DMS153 treated with DMSO at 0.1 percent for 48 hours (cell line): ENCODE measurements around the gene ZSWIM2.
"Not testable (repeated sequence)": the region's sequence is repeated elsewhere in the genome, so short reads cannot be mapped to it uniquely, and the experiment has no call there.

Experiments
- DNase-seq: peaks from one replicate; lab custom pipeline; 2025; ENCODE audit not compliant: unreplicated experiment; lab: John Stamatoyannopoulos, UW

Gene ZSWIM2, protein sequence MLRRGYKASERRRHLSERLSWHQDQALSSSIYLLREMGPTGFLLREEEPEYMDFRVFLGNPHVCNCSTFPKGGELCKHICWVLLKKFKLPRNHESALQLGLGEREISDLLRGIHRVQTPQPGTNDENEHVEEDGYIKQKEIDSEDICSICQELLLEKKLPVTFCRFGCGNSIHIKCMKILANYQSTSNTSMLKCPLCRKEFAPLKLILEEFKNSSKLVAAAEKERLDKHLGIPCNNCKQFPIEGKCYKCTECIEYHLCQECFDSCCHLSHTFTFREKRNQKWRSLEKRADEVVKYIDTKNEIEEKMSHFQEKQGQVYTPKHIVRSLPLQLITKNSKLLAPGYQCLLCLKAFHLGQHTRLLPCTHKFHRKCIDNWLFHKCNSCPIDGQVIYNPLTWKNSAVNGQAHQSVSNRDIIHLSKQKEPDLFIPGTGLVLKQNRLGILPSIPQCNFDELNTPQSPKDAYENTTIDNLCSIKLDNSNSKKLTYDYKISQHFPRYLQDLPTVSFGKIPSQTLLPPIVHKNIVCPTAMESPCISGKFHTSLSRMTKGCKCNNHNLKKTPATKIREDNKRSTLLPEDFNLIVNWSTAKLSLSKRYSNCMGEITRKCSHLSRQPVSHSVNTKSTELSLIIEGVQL

DNA sequence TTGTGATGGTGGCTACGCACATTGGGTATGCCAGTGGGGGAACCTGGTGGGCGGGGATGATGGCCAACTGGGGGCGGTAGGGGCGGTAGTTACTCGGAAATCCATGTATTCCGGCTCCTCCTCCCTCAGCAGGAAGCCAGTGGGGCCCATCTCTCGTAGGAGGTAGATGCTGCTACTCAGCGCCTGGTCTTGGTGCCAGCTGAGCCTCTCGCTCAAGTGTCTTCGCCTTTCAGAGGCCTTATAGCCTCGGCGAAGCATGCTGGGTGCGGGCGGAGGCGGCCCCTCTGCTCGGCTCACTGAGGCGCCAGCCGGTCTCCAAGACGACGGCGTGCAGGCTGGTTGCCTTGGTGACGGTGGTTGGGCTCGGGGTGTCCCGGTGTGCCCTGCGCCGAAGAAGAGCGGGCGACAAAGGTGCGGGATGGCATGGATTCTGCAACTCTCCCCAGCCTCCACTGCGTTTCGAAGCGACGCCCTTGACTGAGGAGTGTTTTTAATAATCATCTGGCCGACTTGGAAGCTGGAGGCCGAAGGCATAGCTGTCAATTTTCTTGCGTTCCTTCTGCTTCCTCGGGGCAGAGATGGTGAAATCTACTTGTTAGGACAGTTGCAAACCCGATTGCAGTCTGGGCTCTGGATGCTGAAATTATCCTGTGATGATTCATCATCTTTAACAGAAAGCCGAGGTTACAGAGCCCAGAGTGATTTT, at the start of gene ZSWIM2:
Gene ZSWIM2 (minus strand): TSS at position 298 of the 706 bp plus-strand sequence. CDS start 40 bp downstream, at position 258.
- peak; percentile 64 for DNase-seq

DNA sequence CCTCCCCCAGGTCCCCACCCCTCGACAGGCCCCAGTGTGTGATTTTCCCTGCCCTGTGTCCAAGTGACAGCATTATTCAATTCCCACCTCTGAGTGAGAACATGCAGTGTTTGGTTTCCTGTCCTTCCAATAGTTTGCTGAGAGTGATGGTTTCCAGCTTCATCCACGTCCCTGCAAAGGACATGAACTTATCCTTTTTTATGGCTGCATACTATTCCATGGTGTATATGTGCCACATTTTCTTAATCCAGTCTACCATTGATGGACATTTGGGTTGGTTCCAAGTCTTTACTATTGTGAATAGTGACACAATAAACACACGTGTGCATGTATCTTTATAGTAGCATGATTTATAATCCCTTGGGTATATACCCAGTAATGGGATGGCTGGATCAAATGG, 47.2 kb upstream of the ZSWIM2 start:
- not testable (repeated sequence) for DNase-seq

DNA sequence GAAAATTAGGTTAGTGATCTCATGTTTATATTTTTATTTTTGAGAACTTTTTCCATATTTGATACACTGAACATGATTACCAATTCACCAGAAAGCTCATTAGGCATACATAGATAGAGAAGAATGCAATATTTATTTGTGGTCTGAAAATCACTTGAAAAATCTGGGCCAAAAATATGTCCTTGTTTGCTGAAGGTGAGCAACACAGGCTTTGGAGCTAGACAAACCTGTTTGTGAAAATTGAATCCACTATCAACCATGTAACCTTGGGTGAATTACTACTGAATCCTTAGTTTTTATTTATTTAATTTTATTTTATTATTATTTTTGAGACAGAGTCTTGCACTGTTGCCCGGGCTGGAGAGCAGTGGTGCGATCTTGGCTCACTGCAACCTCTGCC, 46.5 kb upstream of the ZSWIM2 start:
- no peak for DNase-seq

DNA sequence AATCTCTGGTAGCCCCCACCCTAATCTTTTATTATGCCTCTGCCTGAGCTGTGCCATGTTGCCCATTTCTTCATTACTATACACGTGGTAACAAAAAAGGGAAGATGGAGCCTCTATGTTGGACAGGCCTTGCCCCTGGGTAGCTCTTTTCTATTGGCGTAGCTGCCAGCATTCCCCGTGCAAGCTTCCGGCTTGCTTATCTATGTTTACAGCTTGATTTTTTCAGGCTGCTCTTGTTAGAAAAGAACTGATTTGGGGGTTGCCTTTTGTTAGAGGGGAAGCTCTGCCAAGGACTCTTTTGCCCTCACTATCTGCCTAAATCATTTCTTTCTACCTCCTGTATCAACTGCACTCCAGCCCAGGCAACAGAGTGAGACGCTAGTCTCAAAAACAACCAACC, 45.5 kb upstream of the ZSWIM2 start:
- DNase-seq, result no peak

DNA sequence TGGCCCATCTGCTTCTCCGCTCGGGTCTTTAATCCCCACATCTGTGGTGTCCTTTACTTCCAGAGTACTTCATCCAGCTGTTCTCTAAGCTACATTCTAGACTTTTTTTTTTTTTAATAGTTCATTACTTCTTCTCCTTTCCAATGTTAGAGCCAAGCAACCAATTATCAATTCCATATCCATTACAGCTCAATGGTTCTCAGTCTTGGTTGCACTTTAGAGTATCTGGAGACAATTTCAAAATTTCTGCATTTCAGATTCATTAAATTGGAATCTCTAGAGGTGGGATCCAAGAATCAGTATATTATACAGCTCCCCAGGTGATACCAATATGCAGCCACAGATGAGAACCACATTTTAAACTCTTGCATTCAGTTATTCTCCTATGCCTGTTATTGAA, 43.9 kb upstream of the ZSWIM2 start:
- no peak for DNase-seq

DNA sequence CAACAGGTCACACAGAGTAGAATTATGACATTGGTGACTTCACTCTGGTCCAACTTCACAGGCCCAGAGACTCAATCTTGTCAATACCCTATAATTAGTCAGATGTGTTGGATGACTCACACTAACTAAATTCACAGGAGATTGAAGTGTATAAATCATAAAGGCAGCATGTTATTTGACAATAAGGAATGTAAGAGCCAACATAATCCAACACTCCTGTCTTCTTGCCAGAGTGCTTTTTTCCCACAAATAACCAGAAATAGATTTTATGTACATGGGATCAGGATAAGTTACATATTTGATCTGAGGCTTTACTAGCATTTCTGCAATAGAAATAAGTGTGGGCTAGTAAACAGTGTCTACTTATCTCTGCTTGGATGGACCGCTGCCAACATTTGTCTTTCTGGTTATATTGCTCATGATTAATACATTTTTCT, 42.2 kb upstream of the ZSWIM2 start:
- DNase-seq, result no peak

DNA sequence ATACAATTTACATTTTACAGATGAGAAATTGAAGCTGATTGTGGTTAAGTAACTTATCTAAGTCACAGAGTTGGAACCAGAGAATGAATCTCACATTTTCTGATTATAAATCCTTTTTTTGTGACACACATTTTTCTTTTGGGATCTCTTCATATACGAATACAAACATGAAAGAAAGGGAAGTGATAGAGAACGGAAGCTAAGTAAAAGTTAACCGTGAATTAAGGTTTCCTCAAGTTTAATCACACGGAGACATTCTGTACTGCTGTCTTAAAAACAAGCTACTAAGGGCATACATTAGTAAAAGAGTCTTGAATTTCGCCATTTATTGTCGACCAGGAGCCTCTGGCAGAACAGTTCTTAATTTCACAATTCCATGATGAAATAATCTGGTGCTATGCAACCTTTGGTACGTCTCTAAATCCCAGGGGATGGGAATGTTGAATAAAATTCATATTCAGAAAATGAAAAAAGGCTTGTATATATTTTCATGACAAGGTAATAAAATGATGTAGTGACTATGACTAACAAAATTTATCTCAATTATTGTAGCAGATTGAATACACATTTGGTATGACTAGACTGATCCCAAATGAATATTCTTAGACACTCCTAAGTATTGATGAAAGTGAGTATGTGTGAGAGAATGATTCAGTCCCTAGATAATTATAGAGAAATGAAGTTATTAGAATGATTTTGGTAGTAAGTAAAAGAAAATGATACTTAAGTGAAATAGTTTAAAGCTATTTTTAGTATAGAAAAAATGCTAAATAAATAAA, 40.3 kb upstream of the ZSWIM2 start:
- DNase-seq, result no peak

DNA sequence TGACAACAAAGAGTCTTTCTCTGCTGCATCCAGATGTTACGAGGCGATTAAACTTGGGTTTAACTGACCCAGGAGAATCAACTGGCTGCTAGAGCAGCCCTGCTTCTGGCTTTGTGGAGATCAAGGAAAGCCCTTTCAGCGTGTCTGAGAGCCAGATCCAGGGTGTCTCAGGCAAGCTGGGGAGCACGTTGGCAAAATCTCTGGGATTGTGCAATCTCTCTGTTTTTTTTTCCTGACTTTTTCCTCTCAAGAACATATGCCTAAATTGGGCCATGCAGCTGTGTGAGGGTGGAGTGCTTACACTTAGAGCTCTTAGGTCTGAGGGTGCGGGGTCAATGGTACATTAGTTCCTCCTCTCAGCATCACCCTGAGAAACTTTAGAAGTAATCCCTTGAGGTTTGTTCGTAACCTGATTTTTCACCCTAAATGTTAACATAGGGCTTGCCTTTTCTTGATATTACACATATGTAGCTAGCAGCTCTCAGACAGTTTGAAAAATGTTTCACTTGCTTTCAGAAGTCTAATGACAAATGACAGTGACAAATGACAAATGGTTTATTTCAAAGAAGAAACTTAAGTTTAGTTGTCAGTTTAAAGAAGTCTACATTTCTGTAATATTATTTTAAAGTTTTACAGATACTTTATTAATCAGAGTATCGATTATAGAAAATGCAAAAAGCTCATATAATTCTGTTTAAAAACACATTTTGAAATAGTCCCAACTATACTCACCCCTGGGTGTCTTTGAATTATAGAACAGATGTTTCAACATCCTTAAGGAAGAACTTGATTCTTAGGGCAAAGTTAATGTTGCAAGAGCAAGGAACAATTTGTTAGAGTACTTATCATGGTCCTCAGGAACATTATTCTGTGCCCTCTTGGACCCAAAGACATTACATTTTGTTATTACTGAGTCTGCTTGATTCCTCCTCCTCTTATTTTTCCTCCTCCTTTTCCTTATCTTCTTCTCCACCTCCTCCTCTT, 38.4 kb upstream of the ZSWIM2 start:
- DNase-seq, result no peak

DNA sequence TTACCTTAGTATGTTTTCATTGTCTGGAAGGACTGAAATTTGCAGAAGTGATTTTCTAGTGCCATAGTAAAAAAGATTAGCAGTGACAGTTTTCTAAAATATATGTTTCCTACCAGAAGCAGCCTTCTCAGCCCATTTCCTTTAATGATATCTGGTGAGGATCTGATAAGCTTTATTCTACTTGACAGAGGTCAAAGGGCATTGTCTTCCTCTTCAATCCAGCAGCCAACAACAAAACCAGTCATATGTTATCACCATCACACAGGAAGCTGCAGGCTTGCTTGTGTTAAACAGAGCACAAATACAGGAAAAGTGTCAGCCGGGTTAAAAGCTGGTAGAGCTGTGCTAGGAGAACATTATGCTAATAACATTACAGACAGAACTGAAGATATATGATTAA, 35.6 kb upstream of the ZSWIM2 start:
- DNase-seq, result no peak

DNA sequence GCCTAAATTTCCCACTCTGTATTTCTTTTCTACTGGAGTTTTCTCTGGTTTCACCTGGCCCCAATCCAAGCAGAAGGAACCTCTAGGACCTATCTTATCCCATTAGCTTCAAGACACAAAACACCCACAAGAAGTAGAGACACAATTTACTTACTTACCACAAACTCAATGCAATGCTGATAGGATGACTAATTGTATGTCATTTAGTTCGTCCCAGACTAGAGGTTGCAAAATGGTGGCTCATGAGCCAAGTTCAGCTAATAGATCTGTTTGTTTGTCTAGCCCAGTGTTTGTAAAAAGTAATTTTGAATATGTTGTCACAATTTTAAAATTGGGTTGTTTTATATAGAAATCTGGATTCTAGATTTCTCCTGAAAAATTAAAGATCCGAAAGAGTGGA, 34.7 kb upstream of the ZSWIM2 start:
- DNase-seq, result no peak

DNA sequence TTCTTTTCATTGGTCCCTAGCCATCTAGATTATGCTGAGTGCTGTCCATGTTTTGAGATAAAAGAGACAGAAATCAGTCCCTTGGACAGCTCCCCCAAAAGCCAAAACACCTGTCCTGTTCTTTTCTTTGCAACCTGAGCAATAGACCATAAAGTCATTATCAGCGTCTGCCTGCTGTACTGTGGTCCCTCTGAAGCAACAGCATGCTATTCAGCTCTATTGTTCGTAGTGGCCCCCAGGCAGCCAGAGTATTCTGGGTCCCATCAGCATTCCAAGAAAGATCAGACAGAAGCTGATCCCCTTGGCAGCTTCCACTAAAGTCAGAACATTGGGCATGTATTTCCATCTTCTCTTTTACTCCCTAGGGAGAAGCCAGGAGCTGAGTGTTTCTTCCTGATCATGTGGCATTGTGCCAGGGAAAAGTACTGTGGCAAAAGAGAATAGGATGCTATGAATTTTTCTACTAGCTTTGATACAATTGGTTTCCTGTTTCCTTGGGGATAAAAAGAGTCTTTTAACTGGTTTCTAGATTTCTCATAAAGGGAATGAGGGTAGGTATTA, 33.6 kb upstream of the ZSWIM2 start:
- no peak for DNase-seq

DNA sequence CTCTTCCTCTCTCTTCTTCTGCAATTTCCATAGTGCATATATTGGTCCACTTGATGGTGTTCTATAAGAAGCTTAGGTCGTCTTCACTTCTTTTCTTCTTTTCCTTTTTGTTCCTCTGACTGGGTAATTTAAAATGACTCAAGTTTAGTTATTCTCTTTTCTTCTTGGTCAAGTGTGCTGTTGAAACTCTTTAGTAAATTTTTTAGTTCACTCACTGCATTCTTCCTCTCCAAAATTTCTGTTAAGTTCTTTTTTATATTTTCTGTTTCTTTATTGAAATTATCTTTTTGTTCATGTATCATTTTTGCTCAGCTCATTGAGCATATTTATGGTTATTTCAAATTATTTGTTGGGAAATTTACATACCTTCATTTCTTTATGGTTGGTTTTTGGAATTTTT, 32.7 kb upstream of the ZSWIM2 start:
- DNase-seq, result no peak

DNA sequence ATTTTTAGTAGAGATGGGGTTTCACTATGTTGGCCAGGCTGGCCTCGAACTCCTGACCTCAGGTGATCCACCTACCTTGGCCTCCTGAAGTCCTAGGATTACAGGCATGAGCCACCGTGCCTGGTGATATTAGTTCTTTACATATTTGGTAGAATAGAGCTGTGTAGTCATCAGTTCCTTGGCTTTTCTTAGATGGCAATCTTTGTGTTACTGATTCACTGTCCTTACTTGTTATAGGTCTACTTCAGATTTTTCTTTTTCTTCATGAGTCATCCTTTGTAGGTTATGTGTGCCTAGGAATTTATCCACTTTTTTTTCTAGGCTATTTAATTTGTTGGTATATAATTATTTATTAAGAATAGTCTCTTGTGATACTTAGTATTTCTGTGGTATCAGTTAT, 30.3 kb upstream of the ZSWIM2 start:
- DNase-seq, result no peak

DNA sequence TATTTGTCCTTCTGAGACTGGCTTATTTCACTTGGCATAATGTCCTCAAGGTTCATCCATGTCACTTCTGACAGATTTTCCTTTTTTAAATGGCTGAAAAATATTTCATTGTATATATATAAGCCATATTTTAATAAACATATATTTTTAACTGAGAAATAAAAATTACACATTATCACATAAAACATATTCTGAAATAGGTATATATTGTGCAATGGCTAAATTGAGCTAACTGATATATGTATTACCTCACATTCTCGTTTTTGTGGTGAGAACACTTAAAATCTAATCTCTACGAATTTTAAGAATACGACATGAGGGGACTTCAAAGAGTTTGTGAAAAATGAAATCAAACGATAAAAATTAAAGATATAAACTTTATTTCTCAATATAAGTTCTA, 25.7 kb upstream of the ZSWIM2 start:
- DNase-seq, result no peak

DNA sequence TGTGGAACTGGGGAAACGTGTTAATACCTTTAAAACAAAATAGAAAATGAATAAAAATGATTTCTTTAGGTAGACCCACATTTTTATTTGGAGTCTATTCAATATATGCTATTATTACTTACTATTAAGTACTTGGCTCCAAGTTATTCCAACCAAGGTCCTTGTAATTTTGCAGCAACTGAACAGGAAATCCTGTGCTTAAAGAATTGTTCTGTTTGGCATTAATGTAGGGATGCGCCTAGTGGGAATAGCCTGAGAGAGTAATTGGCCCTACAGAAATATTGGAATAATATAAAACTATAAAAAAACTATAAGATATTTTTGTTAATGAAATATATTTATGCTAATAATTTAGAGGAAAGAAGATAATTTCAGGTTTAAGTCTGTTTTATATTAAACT, 22.9 kb upstream of the ZSWIM2 start:
- DNase-seq, result no peak

DNA sequence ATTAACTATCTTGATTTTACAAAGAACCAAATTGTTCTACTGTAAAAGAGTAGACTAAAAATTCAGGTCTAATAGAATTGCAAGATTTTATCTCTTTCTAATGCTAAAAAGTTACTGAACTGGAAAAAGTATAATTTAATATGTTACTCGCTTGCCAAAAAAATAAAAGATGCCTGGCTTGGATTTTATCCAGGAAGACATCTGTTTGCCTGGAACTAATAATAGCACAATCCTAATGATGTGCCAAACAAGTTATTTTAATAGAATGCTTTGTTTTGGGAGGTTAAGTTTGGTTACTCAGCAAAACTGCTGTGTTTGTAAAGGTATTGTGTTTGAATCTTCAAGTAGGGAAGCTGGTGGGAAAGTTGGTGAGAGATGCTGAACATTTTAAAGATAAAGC, 19.4 kb upstream of the ZSWIM2 start:
- DNase-seq, result no peak

DNA sequence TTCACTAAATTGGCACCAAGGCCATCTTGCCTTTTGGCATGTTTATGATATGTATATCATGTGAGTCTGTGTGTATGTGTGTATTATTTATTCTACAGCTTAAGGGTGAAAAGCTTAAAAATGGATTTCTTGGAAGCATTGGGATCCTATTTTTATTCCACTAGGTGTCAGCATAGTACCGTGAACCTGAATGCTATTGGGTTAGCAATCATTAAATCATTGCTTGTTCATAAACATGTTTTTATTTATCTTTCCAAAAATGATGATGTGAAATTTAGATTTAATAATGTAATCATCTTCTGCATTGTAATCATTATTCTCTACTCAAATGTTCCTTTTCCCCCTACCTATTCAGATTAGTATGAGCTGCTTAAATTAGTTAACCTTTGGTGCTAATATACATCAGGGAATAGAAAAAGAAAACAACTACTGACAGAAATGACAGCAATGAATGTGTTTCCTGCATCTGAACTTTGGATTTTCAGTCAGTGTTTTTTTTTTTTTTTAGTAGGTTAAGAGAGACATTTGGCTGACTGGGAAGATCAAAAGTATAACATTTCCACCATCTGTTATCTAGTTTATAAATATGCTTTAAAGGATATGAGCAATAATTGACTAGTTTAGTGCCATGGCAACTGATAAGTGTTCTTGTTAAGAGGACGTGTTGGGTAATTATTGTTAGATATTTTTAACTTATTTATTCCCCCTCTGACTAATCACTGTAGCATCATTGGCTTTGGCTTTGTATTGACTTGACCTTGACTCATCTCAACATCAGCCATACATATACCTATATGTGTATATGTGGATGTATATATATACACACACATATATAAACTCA, 14.1 kb upstream of the ZSWIM2 start:
- DNase-seq, result no peak

DNA sequence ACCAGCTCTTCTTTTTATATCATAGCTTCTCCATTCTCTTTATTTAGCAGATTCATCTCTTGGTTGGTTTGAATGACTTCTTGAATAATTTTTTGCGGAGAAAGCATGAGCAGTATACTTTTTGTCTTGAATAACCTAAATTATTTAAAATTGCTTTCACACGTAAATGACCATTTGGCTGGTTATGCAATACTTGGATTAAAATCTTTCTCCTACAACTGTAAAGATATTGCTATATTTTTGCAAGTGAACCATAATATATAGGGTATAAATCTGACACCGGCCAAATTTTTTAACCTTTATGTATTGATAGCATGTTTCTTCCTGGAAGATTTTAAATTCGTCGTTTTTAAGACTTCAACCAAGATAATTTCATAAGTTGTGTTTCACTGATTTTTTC, 6.2 kb upstream of the ZSWIM2 start:
- no peak for DNase-seq

DNA sequence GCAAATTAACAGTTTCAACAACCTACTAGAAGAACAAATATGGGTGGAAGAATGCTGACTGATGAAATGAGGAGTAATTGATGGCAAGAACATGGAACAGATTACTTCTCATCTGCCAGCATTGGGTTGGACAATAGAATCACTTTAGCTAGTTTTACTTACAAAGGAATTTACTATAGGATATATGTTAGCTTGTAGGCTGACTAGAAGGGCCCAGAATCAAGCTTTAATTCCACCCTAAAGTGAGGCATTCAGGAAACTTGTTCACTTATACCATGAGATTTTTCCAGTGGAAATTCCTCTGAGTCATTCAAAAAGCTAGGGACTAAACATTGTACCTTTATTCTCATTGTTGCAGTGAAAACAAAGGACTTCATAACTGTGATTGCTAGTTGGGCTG, 5.0 kb upstream of the ZSWIM2 start:
- no peak for DNase-seq
